Epidermal melanocyte (primary cell): ENCODE results near the gene MOCOS.

Source experiments
- DNase-seq: peaks from one replicate; pipeline ENCODE4 v3.0.0; 2011; ENCODE audit warnings: low spot score; ENCODE audit not compliant: insufficient read length

MOCOS gene

GRCh38 chr18:36179562-36180355 lies 7.5 kb upstream of the MOCOS start:
- no peak for DNase-seq

- no peak for DNase-seq
Observed at GRCh38 chr18:36181441-36181840, 5.9 kb upstream of the MOCOS start.

- DNase-seq: peak; percentile 53
Observed at GRCh38 chr18:36181898-36182506, 5.3 kb upstream of the MOCOS start.

- DNase-seq: no peak
Observed at GRCh38 chr18:36183033-36183432, 4.3 kb upstream of the MOCOS start.

- no peak for DNase-seq
Observed at GRCh38 chr18:36183987-36184386, 3.3 kb upstream of the MOCOS start.

GRCh38 chr18:36185157-36185556 lies 2.1 kb upstream of the MOCOS start:
- DNase-seq: no peak

GRCh38 chr18:36185901-36186460 lies 1.3 kb upstream of the MOCOS start:
- DNase-seq: no peak

- DNase-seq: no peak
Observed at GRCh38 chr18:36186461-36187192, 670 bp upstream of the MOCOS start.

GRCh38 chr18:36187826-36188721 lies 777 bp downstream of the MOCOS start:
- no peak for DNase-seq

- no peak for DNase-seq
Observed at GRCh38 chr18:36188916-36189315, 1.6 kb downstream of the MOCOS start.

- DNase-seq: no peak
Observed at GRCh38 chr18:36189486-36189885, 2.2 kb downstream of the MOCOS start.

GRCh38 chr18:36191286-36191685 lies 4.0 kb downstream of the MOCOS start:
- DNase-seq: no peak

- no peak for DNase-seq
Observed at GRCh38 chr18:36191711-36192110, 4.4 kb downstream of the MOCOS start.

GRCh38 chr18:36194600-36195315 lies 7.5 kb downstream of the MOCOS start:
- no peak for DNase-seq

GRCh38 chr18:36195427-36196122 lies 8.3 kb downstream of the MOCOS start:
- DNase-seq: no peak

GRCh38 chr18:36196238-36196995 lies 9.1 kb downstream of the MOCOS start:
- DNase-seq: no peak

- no peak for DNase-seq
Observed at GRCh38 chr18:36197511-36198166, 10.3 kb downstream of the MOCOS start.

GRCh38 chr18:36199691-36200295 lies 12.5 kb downstream of the MOCOS start:
- no peak for DNase-seq
